ENCODE data around the gene P2RY13.

DNA sequence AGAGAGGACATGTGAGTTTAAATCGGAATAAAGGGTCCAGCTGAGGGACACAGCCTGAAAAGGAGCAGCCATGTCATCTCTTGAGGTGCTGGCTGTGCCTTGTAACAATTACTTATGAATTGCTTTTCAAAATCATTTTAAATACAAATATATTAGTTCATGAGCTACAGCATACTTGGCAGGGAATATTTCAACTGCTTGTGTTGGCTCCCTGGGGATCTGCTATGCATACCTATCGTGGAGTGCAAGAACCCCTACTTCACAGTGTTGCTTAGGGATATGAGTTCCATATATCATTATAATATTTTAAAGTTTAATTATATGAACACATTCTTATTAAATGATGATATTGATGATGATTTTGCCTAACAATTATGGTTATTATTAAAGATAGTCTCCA is 31.9 kb downstream of the P2RY13 start:
- TF ChIP-seq POLR2A (IDR thresholded peaks at IDR 0.05), result no peak
- TF ChIP-seq, protein P1, sequence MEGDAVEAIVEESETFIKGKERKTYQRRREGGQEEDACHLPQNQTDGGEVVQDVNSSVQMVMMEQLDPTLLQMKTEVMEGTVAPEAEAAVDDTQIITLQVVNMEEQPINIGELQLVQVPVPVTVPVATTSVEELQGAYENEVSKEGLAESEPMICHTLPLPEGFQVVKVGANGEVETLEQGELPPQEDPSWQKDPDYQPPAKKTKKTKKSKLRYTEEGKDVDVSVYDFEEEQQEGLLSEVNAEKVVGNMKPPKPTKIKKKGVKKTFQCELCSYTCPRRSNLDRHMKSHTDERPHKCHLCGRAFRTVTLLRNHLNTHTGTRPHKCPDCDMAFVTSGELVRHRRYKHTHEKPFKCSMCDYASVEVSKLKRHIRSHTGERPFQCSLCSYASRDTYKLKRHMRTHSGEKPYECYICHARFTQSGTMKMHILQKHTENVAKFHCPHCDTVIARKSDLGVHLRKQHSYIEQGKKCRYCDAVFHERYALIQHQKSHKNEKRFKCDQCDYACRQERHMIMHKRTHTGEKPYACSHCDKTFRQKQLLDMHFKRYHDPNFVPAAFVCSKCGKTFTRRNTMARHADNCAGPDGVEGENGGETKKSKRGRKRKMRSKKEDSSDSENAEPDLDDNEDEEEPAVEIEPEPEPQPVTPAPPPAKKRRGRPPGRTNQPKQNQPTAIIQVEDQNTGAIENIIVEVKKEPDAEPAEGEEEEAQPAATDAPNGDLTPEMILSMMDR (IDR thresholded peaks at IDR 0.05), result no peak

All from lower leg skin (tissue), 3 donors.